ENCODE data around the gene ARG2. TPM values are rescaled to one million over a fixed set of nuclear protein-coding genes. Genes with fewer than 3 reads are reported as not detected.

The ARG2 gene
- total RNA-seq = under 1 TPM in 1 of 2 donors, not detected in 1; 0.59 TPM

DNA sequence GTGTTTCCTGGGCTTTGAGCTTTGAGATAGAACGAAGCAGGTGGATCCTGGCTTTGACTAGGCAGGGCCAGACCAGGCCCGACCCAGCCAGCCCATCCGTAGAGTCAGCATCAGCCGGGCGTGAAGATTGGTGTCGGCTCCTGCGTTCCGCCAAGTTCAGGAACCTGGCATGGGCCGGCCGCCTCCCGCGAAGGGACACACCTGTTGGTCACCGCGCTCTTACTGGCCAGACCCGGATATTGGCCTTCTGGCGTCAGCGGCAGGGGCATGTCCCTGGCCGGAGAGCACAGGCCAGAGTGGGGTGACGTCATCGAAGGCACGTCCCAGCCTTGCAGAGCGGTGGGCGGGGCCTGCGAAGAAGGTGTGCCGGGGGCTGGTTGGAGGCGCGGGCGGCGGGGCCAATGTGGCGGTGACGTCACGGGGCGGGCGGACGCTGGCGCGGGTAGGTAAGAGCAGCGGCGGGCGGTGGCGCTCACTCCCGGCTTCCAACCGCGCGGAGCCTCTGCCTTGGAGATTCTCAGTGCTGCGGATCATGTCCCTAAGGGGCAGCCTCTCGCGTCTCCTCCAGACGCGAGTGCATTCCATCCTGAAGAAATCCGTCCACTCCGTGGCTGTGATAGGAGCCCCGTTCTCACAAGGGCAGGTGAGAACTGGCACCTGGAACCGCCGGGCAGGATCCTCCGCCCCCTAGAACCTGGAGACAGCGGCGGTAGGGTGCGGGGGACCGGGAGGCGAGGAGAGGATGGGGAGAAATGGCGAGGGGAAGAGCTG, at the start of gene ARG2:
Gene ARG2, plus strand, starts transcription at position 475 of the 771 bp plus-strand sequence. Its CDS starts 58 bp downstream, at position 533.
- Histone ChIP-seq H3K4me1 (peaks cover 0 to 17% of the 10 kb centered on the region in 2 donors), H3K9me3 (no peaks in the 10 kb centered on the region), H3K4me3 (peak within 1 kb of the TSS; percentile 46 to 71), H3K27ac (peak within 1 kb of the TSS; percentile 52 to 72), H3K36me3 (no peaks in the 10 kb centered on the region), H3K27me3 (no peaks in the 10 kb centered on the region)
- peak; percentile 98 for DNase-seq (ENCODE audit: low spot score)
- TF ChIP-seq, protein P1, sequence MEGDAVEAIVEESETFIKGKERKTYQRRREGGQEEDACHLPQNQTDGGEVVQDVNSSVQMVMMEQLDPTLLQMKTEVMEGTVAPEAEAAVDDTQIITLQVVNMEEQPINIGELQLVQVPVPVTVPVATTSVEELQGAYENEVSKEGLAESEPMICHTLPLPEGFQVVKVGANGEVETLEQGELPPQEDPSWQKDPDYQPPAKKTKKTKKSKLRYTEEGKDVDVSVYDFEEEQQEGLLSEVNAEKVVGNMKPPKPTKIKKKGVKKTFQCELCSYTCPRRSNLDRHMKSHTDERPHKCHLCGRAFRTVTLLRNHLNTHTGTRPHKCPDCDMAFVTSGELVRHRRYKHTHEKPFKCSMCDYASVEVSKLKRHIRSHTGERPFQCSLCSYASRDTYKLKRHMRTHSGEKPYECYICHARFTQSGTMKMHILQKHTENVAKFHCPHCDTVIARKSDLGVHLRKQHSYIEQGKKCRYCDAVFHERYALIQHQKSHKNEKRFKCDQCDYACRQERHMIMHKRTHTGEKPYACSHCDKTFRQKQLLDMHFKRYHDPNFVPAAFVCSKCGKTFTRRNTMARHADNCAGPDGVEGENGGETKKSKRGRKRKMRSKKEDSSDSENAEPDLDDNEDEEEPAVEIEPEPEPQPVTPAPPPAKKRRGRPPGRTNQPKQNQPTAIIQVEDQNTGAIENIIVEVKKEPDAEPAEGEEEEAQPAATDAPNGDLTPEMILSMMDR (IDR thresholded peaks at IDR 0.05) = no peak

DNA sequence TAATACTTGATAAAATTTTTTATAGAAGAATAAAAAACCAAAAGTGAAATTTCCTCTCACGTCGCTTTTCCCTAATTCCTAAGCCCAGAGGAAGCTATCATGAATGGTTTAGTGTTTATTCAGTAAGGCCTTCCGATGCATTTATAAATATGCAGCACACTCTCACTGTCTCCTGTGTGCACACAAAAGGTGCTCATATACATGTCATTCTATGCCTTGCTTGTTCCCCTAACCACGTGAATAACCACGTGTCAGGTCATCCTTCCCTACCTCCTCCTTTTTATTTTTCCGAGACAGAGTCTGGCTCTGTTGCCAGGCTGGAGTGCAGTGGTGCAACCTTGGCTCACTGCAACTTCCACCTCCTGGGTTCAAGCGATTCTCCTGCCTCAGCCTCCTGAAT, 49.3 kb upstream of the ARG2 start:
- TF ChIP-seq, protein P1 (IDR thresholded peaks at IDR 0.05) = no peak
- no peak for DNase-seq (ENCODE audit: low spot score)
- H3K4me1 ChIP-seq = no peaks in the 10 kb centered on the region

DNA sequence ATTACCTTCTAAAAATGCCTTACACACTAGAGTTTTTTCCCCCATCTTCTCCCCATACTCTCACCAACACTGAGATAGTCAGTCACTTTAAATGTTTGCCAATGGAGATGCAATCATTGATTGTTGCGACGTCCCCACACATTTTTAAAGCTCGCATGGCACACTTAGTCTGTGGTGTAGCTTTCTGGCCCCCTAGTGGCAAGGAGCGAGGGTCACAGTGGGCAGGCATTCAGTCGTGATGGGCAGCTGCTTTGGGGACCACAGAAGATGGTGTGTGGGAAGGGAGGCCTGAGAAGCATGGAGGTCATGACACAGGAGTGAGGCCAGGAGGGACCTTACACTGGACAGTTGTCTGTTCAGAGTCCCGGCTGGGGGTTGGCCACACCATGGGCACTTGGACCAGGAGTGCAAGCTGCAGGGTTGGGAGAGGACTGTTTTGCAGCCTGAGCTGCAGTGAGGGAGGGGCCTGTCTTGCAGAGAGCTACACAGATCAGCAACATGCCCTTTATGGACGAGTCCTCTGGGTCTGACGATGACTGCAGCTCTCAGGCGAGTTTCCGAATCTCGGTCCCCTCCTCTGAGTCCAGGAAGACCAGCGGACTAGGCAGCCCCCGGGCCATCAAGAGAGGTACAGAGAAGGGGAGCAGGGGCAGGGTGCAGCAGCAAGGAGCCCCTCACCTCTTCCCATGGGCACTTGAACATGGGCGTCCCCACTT, 48.3 kb upstream of the ARG2 start:
- Histone ChIP-seq H3K9me3 (no peaks in the 10 kb centered on the region), H3K27ac (no peak overlapping the region), H3K4me3 (no peak overlapping the region), H3K27me3 (no peaks in the 10 kb centered on the region), H3K36me3 (no peaks in the 10 kb centered on the region), H3K4me1 (no peaks in the 10 kb centered on the region)
- DNase-seq (ENCODE audit: low spot score) = peak; percentile 71
- TF ChIP-seq, protein P1 (IDR thresholded peaks at IDR 0.05) = peak; percentile 70 to 86

More for the DNA sequence above, 49.3 kb upstream of the ARG2 start:
- Histone ChIP-seq H3K4me3 (no peak overlapping the region), H3K27ac (no peak overlapping the region), H3K27me3 (no peaks in the 10 kb centered on the region), H3K9me3 (no peaks in the 10 kb centered on the region), H3K36me3 (no peaks in the 10 kb centered on the region)

DNA sequence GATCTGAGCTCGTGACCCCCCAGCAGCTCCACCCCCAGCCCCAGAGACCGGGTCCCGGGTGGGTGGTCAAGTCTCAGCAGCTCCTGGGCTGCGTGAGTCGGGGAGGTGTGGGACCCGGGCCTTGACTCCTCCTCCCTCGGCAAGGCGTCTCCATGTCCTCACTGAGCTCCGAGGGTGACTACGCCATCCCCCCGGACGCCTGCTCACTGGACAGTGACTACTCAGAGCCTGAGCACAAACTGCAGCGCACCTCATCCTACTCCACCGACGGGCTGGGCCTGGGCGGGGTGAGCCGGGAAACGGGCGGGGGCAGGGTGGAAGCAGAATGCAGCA, 47.8 kb upstream of the ARG2 start:
- no peak for DNase-seq (ENCODE audit: low spot score)
- Histone ChIP-seq H3K27ac (no peak overlapping the region), H3K4me1 (no peaks in the 10 kb centered on the region), H3K36me3 (no peaks in the 10 kb centered on the region), H3K27me3 (no peaks in the 10 kb centered on the region), H3K9me3 (no peaks in the 10 kb centered on the region), H3K4me3 (no peak overlapping the region)
- TF ChIP-seq, protein P1 (IDR thresholded peaks at IDR 0.05) = no peak

DNA sequence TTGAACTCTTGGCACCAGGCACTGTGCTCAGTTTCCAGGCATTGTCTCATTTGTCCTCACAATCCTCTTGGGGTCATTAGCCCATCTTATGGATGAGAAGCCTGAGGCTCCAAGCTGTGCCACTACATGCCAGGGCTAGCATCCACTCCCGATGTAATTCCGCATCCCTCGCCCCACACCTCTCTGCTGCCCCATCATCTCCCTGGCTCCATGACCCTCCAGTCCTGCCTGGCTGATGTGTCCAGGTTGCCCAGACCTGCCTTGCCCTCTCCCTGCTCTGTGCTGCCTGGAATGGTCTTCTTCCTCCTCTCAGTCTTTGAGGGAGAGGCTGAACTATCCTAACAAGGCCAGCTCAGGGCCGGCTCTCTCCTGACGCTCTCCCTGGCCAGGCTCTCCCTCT, 47.1 kb upstream of the ARG2 start:
- Histone ChIP-seq H3K36me3 (no peaks in the 10 kb centered on the region), H3K4me1 (no peaks in the 10 kb centered on the region), H3K4me3 (no peak overlapping the region), H3K27me3 (no peaks in the 10 kb centered on the region), H3K27ac (no peak overlapping the region), H3K9me3 (no peaks in the 10 kb centered on the region)
- TF ChIP-seq, protein P1 (IDR thresholded peaks at IDR 0.05) = no peak
- no peak for DNase-seq (ENCODE audit: low spot score)
